Dermis blood vessel endothelial cell (primary cell): ENCODE results near the gene SLC25A22. TPM values are rescaled to one million over a fixed set of nuclear protein-coding genes. Genes with fewer than 3 reads are reported as not detected.

Experiments used
- DNase-seq: peaks from one replicate; pipeline ENCODE4 v3.0.0; 2010
- total RNA-seq: library from RNA; depleted of rRNA; stranded (reverse); fragments of >200 nt; gene quantifications from 2 replicates; pipeline ENCODE4 v1.2.3, GENCODE V29; 2014

The SLC25A22 gene
- 7.1 and 13.6 TPM in 2 replicates for total RNA-seq

- peak; percentile 88 for DNase-seq
Measured at GRCh38 chr11:798093-798713, at the start of gene SLC25A22. SLC25A22 (minus strand) TSS chr11:798281; CDS start chr11:795006, 3,275 bp downstream.

GRCh38 chr11:847876-848275 is 49.8 kb upstream of the SLC25A22 start:
- no peak for DNase-seq

GRCh38 chr11:846496-847098 is 48.5 kb upstream of the SLC25A22 start:
- no peak for DNase-seq

DNA sequence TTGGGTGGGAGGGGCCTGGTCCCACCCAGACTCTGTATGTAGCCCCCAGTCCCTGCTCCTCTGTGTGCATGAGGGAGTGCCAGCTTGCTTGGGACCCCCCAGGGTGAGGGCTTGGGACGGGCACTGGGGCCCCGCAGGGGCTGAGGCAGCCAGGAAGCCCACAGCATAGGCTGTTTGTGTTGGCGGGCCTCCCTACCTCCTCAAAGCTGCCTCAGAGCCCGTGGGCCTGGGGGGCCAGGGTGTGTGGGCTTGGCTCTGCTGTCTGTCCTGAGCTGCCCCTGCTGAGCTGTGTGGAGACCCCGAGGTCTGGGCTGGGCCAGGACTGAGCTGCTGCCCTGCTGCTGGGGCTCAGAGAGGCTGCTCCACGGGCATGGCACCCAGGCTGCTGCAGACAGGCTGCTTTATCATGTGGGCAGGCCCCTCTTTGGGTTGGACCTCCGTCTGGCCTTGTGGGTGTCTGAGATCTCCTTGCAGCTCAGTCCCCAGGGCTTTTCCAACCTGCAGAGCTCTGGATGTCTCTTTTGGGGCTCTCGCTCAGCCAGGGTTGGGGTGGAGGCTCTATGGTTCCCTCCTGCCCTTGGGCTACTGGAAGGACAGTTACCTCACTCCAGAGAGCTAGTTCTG is 47.9 kb upstream of the SLC25A22 start:
- DNase-seq = peak; percentile 40

DNA sequence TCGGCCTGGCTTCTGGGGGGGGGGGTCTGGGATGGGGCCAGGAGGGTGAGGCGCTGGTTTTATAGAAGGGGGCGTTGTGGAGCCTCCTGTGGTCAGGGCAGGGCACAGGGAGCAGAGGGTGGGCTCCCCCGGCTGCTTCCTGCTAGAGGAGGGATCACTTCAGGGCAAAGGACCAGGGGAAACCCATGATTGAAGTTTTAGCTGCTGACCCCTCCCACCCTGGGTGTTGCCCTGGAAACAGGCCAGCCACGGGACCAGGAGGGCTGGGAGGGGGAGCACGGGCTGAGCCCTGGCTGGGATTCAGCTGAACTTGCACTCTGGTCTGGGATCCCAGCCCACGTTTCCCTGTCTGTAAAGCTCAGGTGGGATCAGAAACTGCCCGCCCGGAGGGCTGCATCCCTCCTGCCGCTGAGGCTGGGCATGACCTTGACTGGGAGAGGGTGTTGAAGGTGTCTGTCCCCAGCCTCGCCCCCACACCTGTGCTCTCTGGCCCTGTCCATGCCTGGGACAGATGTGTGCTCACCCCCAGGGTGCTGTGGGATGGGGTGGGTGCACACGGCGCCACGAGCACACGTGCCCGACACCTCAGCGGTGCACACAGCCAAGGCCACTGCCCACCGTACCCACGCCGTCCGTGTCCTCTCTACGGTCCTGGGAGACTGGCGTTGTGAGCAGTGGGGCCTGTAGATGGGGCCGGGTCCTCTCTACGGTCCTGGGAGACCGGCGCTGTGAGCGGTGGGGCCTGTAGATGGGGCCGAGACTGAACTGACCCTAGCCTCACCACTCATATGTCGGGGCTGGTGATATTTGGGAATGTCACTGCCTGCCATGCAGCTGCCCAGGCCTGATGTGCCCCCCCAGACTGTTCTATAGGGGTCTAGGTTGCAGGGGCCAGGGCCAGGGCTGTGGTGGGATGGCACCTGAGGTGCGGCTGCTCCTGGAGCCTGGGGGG is 46.9 kb upstream of the SLC25A22 start:
- peak; percentile 95 for DNase-seq

DNA sequence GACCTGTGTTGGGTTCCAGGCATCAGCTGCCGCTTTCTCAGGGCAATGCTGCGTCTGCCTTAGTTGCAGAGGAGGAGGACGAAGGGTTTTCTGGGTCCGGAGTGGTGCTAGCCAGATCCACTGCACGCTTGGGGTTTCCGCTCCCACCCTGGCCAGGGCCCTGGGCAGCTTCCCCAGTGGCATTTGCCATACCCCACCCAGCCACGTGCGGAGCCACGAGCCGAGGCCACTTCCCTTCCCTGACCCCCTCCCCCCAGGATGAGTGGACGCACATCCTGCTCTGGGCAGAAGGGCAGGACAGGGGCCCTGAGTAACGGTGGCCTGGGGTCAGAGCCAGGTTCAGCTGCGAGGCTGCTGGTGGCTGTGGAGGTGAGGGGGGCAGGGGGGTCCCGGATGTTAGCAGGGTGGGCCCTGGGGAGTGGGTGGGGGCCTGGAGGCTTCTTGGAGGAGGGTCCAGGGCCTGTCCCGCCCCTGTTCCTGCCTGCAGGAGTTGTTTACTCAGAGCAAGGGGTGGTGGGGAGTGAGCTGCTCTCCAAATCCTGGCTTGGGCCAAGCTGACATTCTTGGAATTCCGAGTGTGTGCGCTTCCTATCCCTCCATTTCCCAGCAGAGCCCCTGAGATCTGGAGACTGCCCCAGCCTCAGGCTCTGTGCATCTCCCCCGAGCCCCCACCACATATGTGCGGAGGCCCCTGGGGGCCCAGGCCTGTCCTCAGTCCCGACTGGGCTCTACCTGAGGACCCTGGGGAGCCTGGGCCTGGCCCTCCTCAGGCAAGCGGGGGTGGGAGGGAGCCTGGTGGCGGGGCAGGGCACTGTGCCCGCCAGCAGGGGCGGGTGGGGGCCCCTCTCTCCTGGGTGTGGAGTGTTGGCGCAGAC is 46.0 kb upstream of the SLC25A22 start:
- peak; percentile 96 for DNase-seq

GRCh38 chr11:843086-843734 is 45.1 kb upstream of the SLC25A22 start:
- no peak for DNase-seq

DNA sequence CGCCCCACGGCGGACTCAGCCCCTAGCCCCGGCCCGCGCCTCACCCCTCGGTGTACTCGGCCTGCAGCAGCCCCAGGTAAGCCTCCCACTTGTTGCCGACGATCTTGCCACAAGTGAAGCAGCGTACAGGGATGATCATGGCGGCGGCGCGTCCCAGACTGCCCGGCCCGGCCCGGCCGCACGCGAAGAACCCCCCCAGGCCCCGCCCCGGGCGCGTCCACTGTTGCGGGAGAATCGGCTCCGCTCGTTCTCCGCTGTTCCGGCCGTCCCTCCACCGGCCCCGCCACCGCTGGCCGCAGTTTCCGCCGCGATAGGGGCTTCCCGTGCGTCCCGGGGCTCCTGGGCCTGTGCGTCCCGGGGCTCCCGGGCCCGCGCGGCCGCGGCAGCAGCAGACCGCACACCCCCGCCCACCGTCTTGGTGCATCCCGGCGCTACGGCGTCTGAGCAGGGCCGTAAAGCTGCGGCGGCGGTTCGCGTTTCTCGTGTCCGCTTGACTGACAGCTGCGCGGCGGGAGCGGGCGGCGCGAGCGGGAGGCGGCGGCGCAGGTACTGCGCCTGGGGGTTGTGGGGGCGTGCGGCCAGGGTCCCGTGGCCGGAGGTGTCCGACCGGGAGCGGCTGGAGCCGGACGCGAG is 44.4 kb upstream of the SLC25A22 start, which contains the start of the genes POLR2L and TSPAN4:
TSS of gene POLR2L (minus strand) at position 160 of the 633 bp plus-strand sequence. CDS start at position 139, 21 bp downstream.
TSS of gene TSPAN4 (plus strand) at position 483 of the 633 bp plus-strand sequence. CDS start 7,453 bp downstream, outside the sequence.
- peak; percentile 96 for DNase-seq

DNA sequence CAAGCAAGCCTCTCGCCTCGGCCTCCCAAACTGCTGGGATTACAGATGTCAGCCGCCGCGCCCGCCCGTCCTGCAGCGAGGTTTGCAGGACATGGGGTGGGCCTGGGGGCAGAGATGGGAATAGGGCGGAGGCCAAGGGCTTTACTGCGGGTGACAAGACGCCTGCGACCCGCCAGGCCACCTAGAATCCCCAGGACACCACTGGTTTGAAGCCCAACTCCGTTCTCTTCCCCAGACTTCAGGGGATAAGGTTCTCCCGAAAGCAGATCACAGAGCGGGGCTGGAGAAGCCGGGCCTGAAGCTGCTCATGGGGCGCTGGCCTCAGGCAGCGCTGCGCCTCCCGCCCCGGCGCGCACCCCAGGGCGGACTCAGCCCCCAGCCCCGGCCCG is 43.9 kb upstream of the SLC25A22 start:
- peak; percentile 50 for DNase-seq

- peak; percentile 47 for DNase-seq
Measured at GRCh38 chr11:839875-840617, 42.0 kb upstream of the SLC25A22 start.

DNA sequence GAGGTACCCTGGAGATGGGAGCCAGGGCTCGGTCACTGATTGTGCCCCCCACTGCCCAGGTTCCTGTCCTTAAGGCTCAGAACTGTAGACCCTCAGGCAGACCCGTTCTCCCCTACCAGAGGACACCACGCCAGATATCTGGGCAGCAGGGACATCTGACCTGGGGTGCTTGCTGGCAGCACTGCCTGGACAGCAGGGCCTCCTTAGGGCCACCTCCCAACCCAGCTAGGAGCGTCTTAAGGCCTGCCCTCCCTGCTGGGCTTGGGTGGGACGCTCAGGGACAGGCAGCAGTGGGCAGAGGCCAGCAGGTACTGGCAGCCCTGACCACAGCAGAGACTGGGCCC is 41.2 kb upstream of the SLC25A22 start:
- DNase-seq = no peak

- DNase-seq = peak; percentile 65
Measured at GRCh38 chr11:838441-839279, 40.6 kb upstream of the SLC25A22 start.

GRCh38 chr11:837990-838307 is 39.9 kb upstream of the SLC25A22 start:
- no peak for DNase-seq

DNA sequence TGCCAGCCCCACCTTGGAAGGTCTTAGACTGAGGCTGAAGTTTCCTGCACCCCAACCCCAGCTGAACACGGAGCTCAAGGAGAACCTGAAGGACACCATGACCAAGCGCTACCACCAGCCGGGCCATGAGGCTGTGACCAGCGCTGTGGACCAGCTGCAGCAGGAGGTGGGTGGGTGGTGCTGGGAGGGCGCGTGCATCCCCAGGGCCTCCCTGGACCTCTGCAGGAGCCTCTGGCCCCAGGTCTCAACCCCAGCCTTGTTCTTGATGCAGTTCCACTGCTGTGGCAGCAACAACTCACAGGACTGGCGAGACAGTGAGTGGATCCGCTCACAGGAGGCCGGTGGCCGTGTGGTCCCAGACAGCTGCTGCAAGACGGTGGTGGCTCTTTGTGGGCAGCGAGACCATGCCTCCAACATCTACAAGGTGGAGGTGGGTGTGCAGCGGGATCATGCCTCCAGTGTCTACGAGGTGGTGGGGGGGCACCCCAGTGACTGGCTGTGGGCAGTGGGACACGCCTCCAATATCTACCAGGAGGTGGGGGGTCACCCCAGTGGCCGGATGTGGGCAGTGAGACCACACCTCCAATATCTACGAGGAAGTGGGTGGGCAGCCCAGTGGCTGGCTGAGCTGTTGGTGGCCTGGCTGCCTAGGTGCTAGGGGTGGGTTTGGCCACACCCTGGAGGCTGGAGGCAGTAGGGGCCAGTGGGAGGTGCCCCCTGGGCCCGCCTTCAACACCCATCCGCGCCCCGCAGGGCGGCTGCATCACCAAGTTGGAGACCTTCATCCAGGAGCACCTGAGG is 39.3 kb upstream of the SLC25A22 start:
- DNase-seq = no peak

DNA sequence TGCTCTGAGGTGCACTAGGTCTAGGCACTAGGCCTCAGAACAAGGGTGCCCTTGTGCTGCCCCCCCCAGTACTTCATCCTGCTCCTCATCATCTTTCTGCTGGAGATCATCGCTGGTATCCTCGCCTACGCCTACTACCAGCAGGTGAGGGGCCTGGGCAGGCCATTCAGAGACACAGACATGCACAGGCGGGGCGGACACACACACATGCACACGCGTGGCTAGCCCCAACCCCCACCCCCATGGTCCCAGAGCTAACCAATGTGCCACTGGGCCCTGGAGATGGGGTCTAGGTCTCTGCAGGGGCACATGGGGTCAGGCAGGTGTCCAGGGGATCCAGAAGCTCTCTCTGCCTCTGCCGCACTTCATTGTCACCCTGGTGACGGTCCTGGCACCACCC is 38.6 kb upstream of the SLC25A22 start:
- DNase-seq = no peak

GRCh38 chr11:836274-836673 is 38.2 kb upstream of the SLC25A22 start:
- no peak for DNase-seq

DNA sequence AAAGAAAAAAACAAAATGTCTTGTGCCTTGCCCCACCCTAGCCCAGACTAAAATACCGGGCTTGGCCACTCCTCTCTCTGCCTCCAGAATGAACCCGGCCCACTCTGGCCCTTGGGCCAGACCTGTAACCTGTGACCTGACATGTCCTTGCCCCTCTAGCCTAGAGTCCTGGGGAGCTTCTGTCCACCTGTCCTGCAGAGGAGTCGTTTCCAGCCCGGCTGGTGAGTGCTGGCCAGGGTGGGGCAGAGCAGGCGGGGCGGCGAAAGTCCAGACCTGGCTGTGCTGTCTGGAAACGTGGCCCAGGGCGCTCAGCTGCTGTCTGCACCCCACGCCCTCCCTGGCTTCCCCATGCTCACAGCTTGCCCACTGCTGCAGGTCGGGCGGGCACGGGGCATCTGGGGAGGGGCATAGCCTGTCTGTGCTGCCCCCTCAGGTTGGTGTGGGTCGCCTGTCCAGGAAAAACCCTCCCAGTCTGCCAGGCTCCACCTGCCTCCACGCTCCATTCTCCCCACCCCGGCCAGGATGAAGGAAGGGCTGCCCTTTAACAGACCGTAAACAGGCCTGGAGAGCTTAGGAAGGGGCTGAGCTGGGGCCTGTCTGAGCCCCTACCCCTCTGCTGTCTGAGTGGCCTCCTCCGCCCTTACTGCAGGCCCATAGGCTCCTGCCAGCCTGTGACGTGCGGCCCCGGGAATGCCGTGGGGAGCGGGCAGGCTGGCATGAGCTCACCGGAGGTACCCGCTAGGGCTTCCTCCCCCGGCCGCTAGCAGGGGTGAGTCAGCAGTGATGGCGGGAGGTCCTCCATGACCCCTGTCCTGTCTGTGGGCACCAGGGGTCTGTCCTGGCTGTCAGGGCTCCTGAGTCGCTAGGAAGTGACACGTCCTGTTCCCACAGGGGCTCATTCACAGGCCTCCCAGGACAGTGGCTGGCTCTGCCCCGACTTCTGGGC is 36.6 kb upstream of the SLC25A22 start:
- DNase-seq = peak; percentile 88
